Left renal cortex interstitium (tissue), 4 donors: ENCODE results near the gene MYO18B. TPM values are rescaled to one million over a fixed set of nuclear protein-coding genes. Genes with fewer than 3 reads are reported as not detected.
A peak's percentile ranks its signal among the peaks of the same experiment; 100 is the strongest.
"Not testable (repeated sequence)": the region's sequence is repeated elsewhere in the genome, so short reads cannot be mapped to it uniquely, and the experiment has no call there.

Experiments used
- DNase-seq, 4 donors: peaks; one replicate each; pipeline ENCODE4 v3.0.0-alpha.2; 2013; ENCODE audit warnings: low read depth in 4 of 4, low spot score in 2 of 4, missing footprints in 1 of 4
- polyA plus RNA-seq, 4 donors: library from polyadenylated mRNA; unstranded; fragments of 120-200 nt; gene quantifications; one replicate each; pipeline ENCODE4 v1.2.1, GENCODE V29; 2013; ENCODE audit not compliant: insufficient read length in 4 of 4

The MYO18B gene, protein sequence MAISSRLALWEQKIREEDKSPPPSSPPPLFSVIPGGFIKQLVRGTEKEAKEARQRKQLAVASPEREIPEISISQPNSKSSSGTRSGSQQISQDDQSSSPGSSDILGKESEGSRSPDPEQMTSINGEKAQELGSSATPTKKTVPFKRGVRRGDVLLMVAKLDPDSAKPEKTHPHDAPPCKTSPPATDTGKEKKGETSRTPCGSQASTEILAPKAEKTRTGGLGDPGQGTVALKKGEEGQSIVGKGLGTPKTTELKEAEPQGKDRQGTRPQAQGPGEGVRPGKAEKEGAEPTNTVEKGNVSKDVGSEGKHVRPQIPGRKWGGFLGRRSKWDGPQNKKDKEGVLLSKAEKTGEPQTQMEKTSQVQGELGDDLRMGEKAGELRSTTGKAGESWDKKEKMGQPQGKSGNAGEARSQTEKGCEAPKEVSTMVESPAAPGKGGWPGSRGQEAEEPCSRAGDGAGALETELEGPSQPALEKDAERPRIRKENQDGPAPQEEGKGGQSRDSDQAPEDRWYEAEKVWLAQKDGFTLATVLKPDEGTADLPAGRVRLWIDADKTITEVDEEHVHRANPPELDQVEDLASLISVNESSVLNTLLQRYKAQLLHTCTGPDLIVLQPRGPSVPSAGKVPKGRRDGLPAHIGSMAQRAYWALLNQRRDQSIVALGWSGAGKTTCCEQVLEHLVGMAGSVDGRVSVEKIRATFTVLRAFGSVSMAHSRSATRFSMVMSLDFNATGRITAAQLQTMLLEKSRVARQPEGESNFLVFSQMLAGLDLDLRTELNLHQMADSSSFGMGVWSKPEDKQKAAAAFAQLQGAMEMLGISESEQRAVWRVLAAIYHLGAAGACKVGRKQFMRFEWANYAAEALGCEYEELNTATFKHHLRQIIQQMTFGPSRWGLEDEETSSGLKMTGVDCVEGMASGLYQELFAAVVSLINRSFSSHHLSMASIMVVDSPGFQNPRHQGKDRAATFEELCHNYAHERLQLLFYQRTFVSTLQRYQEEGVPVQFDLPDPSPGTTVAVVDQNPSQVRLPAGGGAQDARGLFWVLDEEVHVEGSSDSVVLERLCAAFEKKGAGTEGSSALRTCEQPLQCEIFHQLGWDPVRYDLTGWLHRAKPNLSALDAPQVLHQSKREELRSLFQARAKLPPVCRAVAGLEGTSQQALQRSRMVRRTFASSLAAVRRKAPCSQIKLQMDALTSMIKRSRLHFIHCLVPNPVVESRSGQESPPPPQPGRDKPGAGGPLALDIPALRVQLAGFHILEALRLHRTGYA (N-terminal part only)
- polyA plus RNA-seq: under 1 TPM; 0.03 to 0.25 (median 0.08) TPM

DNA sequence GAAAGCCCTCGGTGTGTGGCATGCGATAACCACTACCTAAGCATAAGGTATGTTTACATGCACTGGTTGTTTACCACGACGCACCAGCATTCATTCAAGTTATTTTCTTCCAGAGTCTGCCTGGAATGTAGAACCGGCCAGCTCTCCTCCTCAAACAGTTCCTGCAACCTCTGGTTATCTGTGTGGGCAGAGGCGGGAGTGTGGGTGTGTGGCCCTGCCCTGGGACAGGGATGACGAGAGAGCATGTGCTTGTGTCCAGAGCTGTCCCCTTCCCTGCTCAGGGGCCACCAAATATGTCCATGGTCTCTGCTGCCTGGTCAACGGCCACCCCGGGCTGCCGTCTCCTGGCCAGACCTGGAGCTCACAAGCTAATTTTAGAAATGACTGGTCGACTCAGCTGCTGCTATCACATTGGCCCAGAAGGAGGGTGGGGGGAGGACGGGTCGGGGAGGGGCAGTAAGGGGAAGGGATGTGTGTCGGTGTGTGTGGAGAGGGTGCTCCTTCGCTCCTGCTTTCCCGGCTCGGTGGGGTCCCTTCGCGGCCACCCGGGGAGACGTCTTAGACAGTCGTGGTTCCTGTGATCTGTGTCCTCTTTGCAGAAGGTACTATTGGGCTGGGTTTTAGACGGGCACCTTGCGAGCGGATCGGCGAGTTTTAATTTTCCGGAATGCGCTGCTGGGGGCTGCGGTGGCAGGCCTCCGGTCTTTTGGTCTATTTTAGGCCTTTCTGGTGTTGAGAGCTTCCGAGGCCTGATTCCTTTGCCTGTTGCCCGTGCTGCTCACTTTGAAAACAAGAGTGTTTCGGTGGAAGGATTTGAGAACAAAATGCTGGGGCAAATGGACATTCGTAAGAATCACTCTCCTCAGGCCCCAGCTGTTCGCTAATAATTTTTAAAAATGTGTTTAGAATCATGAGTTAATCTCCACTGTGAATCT, at the start of gene MYO18B:
Gene MYO18B (plus strand): TSS at position 497 of the 935 bp plus-strand sequence. CDS start 18,905 bp downstream, outside the sequence.
- DNase-seq: no peak

DNA sequence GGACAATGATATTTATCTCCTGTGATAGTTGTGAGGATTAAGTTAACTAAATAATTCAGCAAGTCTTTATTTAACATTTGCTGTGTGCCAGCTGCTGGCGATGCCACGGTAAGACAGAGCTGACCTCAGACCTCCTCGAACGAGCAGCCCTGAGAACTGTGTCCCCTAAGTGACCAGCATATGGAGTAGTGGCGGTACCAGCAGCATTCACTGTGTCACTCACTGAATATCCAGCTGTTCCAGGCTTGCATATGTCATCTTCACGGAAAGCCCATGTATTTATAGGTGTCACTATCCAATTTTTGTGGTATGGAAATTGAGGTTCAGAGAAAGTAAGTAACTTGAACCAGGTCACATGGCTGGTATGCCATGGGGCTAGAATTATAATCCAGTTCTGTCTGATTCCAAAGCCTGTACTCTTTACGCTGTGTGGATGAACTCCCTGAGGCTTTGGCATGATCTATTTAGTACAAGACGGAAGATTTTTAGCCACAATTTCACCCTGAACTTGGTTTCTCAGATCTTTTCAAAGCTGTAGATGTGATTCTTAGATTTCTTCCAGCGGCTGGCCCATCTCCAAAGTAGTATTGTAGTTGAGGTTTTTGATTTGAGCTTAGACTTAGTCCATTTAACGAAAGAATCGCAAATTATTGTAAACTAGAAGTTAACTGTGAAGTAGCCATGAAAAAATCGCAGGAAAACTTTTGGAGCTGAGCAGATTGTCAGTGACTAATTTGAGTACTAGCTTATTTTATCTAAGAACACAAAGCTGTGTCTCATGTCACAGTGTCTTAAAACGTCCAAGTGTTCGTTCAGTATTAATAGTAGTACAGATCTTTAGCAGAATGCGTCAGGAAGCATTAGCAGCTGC, 49.4 kb upstream of the MYO18B start:
- no peak for DNase-seq

DNA sequence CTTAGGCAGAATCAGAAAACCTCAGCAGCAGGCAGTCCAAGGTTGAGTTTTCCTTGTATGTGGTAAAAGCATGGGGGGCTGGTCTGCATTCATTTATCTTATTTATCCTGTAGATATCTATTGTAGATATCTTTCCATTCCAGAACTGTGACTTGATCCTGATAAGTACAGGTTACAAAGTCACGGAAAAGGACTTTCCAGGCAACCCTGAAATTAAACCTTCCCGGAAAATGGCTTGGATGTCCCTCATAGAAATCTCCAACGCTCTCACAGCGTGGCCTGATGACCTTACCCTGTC, 48.8 kb upstream of the MYO18B start:
- no peak for DNase-seq

DNA sequence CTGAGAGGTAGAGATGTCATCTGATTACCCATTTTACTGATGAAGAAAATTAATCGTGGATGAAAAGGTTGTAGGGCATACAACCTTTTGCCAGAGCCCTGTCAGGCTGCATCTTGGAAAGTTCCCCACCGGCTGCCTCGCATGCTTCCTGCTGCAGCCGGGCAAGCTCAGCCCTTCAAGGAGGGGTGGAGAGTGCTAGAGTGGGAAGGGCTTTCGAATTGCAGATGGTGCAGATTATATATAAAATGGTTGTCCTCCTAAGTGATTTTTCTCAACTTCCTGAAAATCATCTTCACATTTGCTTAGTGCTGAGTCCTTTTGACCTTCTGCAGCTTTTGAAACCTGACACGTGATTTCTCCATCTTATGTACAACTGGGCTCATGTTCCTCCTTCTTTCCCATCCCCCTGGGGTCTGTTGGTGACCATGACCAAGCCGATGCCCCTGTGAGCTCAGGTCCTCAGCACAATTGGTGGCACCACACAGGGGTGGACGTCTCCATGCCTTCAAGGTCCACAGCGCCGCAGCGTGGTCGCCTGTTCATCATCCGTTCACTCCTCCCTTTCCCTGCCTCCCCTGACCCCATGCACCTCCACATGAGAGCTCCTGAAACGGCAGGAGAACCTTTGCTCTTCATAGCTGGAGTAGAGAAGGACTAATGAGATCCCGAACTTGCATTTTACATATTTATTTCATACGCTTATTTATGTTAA, 47.6 kb upstream of the MYO18B start:
- no peak for DNase-seq

DNA sequence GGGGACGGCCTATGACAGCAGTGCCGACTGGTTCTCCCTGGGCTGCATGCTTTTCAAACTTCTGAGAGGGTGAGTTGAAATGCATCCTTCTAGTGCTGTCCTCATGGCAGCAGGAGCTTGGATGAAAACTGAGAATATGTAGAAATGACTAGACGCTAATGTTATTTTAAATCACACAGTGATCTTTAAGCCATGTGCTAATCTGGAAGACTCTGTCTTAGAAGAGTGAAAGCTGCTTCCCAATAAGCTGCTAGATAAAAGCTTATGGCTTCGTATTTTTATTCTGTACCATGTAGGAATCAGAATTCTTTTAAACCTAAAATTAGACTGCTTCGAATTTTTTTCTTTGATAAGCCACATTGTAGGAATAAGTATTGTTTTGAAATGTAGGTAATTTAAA, 46.8 kb upstream of the MYO18B start:
- no peak for DNase-seq

DNA sequence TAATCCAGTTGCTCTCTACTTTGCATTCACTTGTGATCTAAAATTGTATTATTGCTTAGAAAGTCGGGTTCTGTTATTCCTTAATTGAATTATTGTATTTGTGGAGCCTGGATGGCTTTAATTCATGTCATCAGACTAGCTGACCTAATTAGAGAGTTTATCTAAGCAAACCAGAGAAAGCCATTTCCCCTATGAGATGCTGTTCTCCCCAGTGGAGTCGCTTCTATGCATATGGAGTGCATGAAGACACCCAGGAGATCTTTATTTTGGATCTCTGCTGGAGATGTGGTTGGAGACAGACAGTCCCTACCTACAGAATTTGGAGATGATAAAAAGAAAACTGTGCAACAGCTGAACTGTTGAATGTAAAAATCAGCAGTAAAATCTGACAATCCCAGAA, 45.2 kb upstream of the MYO18B start:
- DNase-seq: peak in 1 of 4 donors; percentile 21

DNA sequence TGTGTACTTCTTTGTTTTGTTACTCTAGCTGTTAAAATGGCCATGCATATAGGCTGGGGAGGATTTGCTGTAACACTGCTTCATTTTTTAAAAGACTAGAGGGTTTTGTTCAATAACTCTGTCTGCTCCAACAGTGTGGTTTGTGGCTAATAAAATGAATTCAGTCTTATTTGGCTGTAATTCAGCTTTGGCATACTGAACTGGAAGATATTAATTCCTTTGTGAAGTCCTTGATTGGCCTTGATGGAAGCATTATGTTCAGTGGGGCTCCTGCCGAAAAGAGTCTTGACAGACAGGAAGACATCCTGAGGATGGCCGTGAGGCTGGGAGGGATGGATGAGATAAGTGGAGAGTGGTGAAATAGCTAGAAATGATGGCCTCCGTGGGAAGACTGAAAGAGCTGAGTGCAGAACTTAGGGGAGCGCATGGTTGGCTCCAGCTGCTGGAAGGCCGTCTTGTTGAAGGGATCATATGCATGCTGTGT, 44.8 kb upstream of the MYO18B start:
- DNase-seq: peak in 3 of 4 donors; percentile 26 to 31 (median 31)

DNA sequence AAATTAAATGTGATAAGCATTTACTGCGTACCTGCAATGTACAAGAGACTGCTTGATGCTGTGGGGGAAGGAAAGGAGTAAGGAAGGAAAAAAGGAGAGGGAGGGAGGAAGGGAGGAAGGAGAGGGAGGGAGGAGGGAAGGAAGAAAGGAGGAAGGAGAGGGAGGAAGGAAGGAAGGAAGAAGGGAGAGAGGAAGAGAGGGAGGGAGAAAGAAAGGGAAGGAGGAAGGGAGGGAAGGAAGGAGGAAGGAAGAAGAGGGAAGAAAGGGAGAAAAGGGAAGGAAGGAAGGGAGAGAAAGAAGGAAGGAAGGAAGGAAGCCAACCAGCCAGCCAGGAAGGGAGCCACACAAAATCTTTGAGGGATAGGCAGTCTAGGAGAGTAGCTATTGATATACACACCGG, 44.0 kb upstream of the MYO18B start:
- DNase-seq: no peak

DNA sequence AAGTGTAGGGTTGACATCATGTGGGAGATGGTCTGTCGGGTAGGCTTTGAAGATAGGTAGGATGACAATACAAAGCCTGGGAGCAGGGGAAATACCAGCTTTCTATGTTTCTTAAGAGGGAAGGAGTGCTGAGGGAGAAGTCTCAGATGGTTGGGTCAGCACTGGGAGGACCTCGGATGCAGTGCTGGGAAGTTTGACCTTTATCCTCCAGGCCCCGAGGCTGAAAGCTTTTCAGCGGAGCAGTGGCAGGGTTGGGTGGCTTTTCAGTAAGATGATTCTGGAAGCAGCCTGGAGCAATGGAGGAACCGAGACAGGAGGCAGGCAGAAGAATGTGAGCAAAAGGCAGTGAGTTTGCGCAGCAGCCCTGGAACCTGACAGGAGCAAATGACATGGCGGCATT, 43.5 kb upstream of the MYO18B start:
- DNase-seq: no peak

DNA sequence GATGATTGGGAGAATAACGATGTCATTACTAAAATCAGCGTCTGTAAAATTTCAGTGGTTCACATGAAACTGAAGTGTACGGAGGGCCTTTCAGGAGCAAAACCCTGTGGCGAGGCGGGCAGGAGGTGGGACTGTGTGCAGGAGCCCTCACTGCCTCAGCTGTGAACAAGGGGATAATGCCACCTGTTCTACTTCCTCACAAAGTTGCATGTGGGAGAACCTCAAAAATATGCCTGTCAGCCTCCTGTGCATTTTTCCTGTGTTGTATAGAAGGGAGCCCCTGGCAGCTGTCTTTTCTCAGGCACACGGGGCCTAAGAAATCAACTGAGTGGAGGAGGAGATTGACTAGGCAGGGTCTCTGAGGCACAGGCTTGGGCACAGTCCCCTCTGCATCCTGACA, 43.0 kb upstream of the MYO18B start:
- DNase-seq: no peak

DNA sequence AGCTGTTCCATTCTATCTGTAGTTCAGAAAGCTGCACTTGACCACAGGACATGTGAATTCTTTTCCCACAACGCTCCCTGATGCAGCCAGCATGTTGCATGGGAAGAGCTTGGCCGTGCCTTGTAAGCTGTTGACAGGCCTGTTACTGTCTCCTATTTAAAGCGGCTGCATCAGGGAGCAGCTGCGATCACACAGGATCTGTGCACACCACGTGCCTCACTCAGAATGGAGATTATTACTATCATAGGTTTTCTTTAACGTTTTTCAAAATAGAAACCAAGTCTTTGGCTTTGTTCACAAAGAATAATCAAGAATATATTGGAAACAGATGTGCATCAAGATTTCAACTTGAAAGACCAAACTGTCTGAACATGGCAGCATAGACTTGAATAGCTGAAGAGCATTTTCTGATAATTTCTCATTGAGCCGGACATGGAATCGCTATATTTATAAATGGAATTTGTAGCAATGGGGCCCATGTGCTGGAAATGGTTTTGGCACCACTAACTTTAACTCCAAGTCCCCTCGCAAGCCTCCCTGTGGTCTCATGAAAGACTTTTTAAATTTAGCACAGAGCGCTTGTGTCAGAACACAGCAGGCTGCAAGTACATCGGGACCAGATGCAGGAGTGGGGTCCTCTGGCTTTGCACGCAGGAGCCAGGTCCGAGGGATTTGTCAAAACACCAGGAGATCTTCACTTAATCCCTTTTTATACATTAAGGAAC, 40.8 kb upstream of the MYO18B start:
- DNase-seq: no peak

DNA sequence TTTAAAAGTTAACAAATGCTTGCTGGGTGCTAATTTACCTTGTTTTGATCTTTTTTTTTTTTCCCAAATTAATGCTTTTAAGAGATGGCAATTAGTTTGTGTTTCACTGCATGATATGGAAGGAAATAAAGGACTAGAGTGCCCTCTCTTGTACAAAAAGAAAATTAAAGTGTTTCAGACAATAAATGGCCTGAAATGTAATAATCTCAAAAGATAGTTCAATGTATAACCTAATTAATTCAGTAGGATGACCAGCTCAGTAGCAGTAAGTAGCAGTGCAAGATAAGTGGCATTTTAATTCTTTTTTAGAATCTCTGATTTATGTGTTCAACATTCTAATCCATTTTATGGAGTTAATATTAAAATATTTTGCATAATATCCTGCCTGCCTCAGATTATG, 39.9 kb upstream of the MYO18B start:
- DNase-seq: no peak

DNA sequence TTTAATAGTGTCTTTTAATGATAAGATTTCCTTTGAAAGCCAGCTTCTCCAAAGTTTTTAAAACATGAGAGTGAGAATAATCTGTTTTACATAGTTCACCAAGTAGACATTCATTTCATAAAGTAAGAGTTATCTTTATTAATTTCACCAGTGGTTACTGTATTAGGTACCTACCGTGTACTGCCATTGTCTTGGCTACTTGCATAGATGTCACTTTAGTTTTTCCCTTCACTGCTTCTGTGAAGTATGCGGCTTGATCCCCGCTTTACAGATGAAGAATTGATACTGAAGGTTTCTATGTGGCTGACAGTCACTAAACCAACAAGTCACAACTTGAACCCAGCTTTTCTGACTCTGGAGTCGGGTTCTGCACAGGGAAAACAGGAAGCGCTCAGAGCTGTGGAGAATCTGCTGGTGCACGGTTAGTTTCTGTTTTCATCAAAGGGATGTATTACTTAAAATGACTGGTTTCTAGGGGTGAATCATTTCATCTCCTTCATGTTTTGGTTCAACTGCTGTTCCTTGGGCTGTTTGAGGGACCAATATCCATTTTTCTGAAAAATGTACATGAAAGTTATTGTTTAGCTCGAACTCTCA, 39.3 kb upstream of the MYO18B start:
- no peak for DNase-seq

DNA sequence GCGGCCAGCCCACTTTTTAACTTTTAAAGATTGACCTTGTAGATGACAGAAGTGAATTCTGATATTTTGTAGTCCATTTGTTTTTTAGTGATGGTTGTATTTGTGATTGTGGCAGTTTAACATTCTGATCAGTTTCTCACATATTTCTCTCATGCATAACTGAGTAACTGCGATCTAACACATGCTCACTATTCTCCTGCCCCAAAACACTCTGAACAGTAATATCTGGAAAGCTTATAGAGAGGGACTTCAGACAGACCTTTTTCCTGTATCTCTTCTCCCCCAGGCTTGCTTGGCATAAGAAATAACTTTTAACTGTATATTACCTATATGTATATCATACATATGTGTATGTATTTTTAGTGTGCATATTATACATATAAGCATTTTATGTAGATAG, 37.3 kb upstream of the MYO18B start:
- no peak for DNase-seq

DNA sequence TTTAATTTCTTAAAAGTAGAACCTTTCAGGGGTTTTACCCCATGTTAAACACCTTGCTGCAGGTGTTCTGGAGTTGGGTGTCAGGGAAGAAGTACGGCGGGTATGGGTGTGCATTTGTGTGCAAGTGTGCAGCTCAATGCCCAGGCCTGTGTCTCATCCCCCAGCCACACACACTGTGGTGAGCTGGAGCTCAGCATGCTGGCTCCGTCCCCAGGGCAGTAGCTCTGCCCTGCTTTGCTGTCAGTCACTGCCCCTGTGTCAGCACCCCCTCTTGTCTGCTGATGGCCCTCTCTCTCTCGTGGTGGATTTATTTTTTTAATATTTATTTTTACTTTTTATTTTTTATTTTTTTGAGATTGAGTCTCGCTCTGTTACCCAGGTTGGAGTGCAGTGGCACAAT, 35.8 kb upstream of the MYO18B start:
- no peak for DNase-seq

DNA sequence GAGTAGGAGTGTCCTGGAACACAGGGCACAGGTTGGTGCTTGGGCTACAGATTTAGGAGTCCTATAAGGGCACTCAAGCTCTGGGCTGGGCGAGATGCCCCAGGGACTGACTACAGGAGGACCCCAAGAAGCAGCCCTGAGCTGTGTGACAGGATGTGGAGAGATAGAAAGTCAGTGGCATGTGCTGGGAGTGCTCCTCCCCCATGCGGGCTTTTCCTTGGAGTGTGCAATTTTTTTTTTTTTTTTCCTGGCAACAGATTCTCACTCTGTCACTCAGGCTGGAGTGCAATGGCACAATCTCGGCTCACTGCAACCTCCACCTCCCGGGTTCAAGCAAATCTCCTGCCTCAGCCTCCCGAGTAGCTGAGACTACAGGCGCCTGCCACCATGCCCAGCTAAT, 33.6 kb upstream of the MYO18B start:
- DNase-seq: not testable (repeated sequence)

DNA sequence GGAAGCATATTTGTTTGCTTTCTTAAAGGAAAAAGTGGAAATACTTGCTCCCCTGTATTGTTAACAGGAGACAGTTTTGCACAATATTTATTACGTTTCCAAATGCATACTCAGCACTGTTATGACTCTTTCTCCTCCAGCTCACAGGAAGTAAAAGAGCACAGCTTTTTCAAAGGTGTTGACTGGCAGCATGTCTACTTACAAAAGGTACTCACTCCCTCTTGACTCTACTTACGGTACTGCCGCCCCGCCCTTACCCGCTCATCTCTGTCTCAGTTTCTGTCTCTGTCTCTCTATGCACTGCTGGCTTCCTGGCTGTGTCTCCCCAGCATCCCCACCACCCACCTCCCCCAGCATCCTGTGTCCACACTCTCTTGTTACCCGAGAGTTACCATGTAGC, 32.2 kb upstream of the MYO18B start:
- no peak for DNase-seq
